ENCODE data around the gene RNF43. TPM values are rescaled to one million over a fixed set of nuclear protein-coding genes. Genes with fewer than 3 reads are reported as not detected.

RNF43 gene
- total RNA-seq, 1 experiment from 2014 or later: 0.42 TPM

DNA sequence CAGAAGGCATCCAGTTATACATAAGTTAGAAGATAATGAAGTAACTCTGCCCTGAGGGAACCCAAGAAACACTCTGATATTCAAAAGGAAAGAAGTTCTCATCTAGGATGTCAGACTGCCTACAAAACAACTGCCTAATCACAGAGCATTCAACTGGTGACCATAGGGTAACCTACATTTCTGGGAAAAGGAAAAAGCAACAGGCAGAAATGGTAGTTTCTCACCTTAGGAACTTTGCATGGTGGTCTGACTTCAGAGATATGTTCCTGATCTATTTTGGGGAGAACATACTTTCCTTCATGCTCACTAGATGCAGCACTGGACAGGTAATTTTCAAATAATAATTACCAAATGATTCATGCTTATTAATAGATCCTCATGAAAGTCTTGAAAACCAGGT lies 16.5 kb downstream of the RNF43 start:
- no peaks in the 10 kb centered on the region for H3K79me1 ChIP-seq (ENCODE audit: insufficient read depth, low read depth, low read length, poor library complexity, severe bottlenecking)
- DNase-seq: no peak
- no peak overlapping the region for H3K9ac ChIP-seq (ENCODE audit: extremely low read depth, insufficient read length, low read length)
- no peak overlapping the region for H3K27ac ChIP-seq (ENCODE audit: insufficient read length, low read depth, low read length)
- H4K91ac ChIP-seq (ENCODE audit: insufficient read length, low read depth, low read length): no peak overlapping the region
- no peak overlapping the region for H2AK5ac ChIP-seq (ENCODE audit: insufficient read length, low read length)
- Mint-ChIP-seq H3K27me3 (ENCODE audit: low read depth) (peaks cover 98% of the 10 kb centered on the region), H3K36me3 (ENCODE audit: insufficient read depth in 1 of 3, low read depth in 3 of 3) (no peaks in the 10 kb centered on the region), H3K4me3 (no peak overlapping the region), H3K9me3 (no peaks in the 10 kb centered on the region), H3K27ac (no peak overlapping the region), H3K4me1 (peaks cover 44 to 45% of the 10 kb centered on the region in 2 experiments)
- H3K4ac ChIP-seq (ENCODE audit: low read depth, low read length): no peak overlapping the region
- peaks cover 43% of the 10 kb centered on the region for H3K27me3 ChIP-seq (ENCODE audit: insufficient read depth, low read length)
- H3K79me2 ChIP-seq (ENCODE audit: insufficient read depth, low read length): no peaks in the 10 kb centered on the region
- H3T11ph ChIP-seq (ENCODE audit: low read length): no peak overlapping the region
- no peaks in the 10 kb centered on the region for H3K9me3 ChIP-seq (ENCODE audit: control insufficient read depth, low read depth, low read length)
- no peak overlapping the region for H4K5ac ChIP-seq (ENCODE audit: insufficient read length, low read depth, low read length)
- no peaks in the 10 kb centered on the region for H3K23me2 ChIP-seq (ENCODE audit: insufficient read length, low read depth, low read length, poor library complexity, severe bottlenecking)
- H3K18ac ChIP-seq (ENCODE audit: insufficient read length, low read depth, low read length): no peak overlapping the region
- H3K56ac ChIP-seq (ENCODE audit: insufficient read length, low read depth, low read length): no peak overlapping the region
- no peak overlapping the region for H2BK15ac ChIP-seq (ENCODE audit: low read depth, low read length)
- H3K4me2 ChIP-seq (ENCODE audit: insufficient read depth, insufficient read length, low read length): no peak overlapping the region
- H3K23ac ChIP-seq (ENCODE audit: insufficient read length, low read depth, low read length): no peak overlapping the region
- H2BK5ac ChIP-seq (ENCODE audit: insufficient read length, low read length): no peak overlapping the region
- no peaks in the 10 kb centered on the region for H4K20me1 ChIP-seq (ENCODE audit: control insufficient read depth, insufficient read depth, insufficient read length)
- no peak for TF ChIP-seq CTCF (conservative IDR thresholded peaks at IDR 0.05)
- no peak overlapping the region for H4K8ac ChIP-seq (replicated peaks; ENCODE audit: insufficient read length, low read depth, low read length)
- no peak overlapping the region for H2AFZ ChIP-seq (ENCODE audit: low read length)
- H3K4me1 ChIP-seq (ENCODE audit: insufficient read depth, low read length): peaks cover 9% of the 10 kb centered on the region; the same call in 1 of the 2 replicates
- no peak overlapping the region for H2BK120ac ChIP-seq (ENCODE audit: low read depth, low read length, poor library complexity, severe bottlenecking)
- no peak overlapping the region for H3K14ac ChIP-seq (ENCODE audit: insufficient read depth, low read length)
- no peak overlapping the region for H2BK20ac ChIP-seq (ENCODE audit: low read depth, low read length, poor library complexity, severe bottlenecking)
- no peak overlapping the region for H2BK12ac ChIP-seq (ENCODE audit: insufficient read length, low read depth, low read length)
